Stimulated activated CD8-positive, alpha-beta memory T cell treated with anti-CD3 and anti-CD28 coated beads, Interleukin-15, amount 100 ng/mL, for 1 hour (primary cell): ENCODE results near the gene AADACL2.

Experiments used
- DNase-seq: peaks from one replicate; pipeline ENCODE4 v3.0.0-alpha.2; 2020; ENCODE audit warnings: low read depth

Gene AADACL2

GRCh38 chr3:151804267-151804666 lies 70.5 kb downstream of the AADACL2 start:
- no peak for DNase-seq

GRCh38 chr3:151806838-151807237 lies 73.1 kb downstream of the AADACL2 start:
- no peak for DNase-seq
